Calu3 (cell line): ENCODE data around the gene TBC1D14. TPM values are rescaled to one million over a fixed set of nuclear protein-coding genes. Genes with fewer than 3 reads are reported as not detected.

Experiments used
- BruUV-seq: library from RNA; stranded (reverse); fragments of 400-500 nt; replicated peaks from 2 replicates; lab custom pipeline; 2021; lab: Mats Ljungman, UMichigan
- CTCF ChIA-PET: fragments of 300-600 bp; sonication (Branson Sonifier 250); formaldehyde crosslinking; loops from one replicate; lab custom pipeline; 2022; ENCODE audit warnings: antibody characterized with exemption; lab: Charles Lee
- DNase-seq: peaks from one replicate; pipeline ENCODE4 v3.0.0; 2022
- H3K27ac Mint-ChIP-seq: one replicate; pipeline ENCODE4 v1.8.0; 2022; ENCODE audit warnings: mixed read lengths; ENCODE audit not compliant: unreplicated experiment
- H3K27me3 Mint-ChIP-seq: one replicate; pipeline ENCODE4 v1.8.0; 2022; ENCODE audit warnings: mixed read lengths; ENCODE audit not compliant: unreplicated experiment
- H3K36me3 Mint-ChIP-seq: one replicate; pipeline ENCODE4 v1.8.0; 2022; ENCODE audit warnings: mild to moderate bottlenecking, moderate library complexity, mixed read lengths; ENCODE audit not compliant: insufficient read depth, unreplicated experiment
- H3K4me1 Mint-ChIP-seq: one replicate; pipeline ENCODE4 v1.8.0; 2022; ENCODE audit warnings: mild to moderate bottlenecking, low read depth, mixed read lengths; ENCODE audit not compliant: unreplicated experiment
- H3K4me3 Mint-ChIP-seq: one replicate; pipeline ENCODE4 v1.8.0; 2022; ENCODE audit warnings: mild to moderate bottlenecking, low read depth, moderate library complexity, mixed read lengths; ENCODE audit not compliant: unreplicated experiment
- H3K9me3 Mint-ChIP-seq: one replicate; pipeline ENCODE4 v1.8.0; 2022; ENCODE audit warnings: low read depth, mixed read lengths; ENCODE audit not compliant: unreplicated experiment
- CTCF ChIP-seq: fragments of 200-600 bp; IDR thresholded peaks from one replicate; pipeline ENCODE4 v1.8.0; 2022; ENCODE audit warnings: antibody characterized with exemption; ENCODE audit not compliant: unreplicated experiment
- intact Hi-C: fragments of 100-400 bp; cut with micrococcal nuclease; formaldehyde crosslinking; loops from one replicate; pipeline ENCODE4 v1.10.0; 2022; ENCODE audit not compliant: unreplicated experiment
- total RNA-seq: library from RNA; stranded (reverse); gene quantifications from 2 replicates; pipeline ENCODE4 v1.2.3, GENCODE V29; 2022

TBC1D14 gene
- total RNA-seq, 1 experiment from 2014 or later = 26.4 TPM

GRCh38 chr4:6881908-6882307 is 27.7 kb upstream of the TBC1D14 start:
- no peaks in the 10 kb centered on the region for H3K27me3 Mint-ChIP-seq
- no peaks in the 10 kb centered on the region for H3K9me3 Mint-ChIP-seq
- DNase-seq = no peak
- CTCF ChIA-PET = no interaction called here
- no TSS peak for BruUV-seq
- peaks cover 7% of the 10 kb centered on the region for H3K4me1 Mint-ChIP-seq
- H3K36me3 Mint-ChIP-seq = peaks cover 21% of the 10 kb centered on the region
- intact Hi-C loops = no loop called here
- no peak for TF ChIP-seq CTCF
- H3K4me3 Mint-ChIP-seq = no peak overlapping the region
- H3K27ac Mint-ChIP-seq = no peak overlapping the region

- H3K27ac Mint-ChIP-seq = no peak overlapping the region
- BruUV-seq = no TSS peak
- intact Hi-C loops = no loop called here
- CTCF ChIA-PET = no interaction called here
- DNase-seq = no peak
- TF ChIP-seq CTCF = no peak
- peaks cover 18% of the 10 kb centered on the region for H3K36me3 Mint-ChIP-seq
- H3K27me3 Mint-ChIP-seq = no peaks in the 10 kb centered on the region
- peaks cover 7% of the 10 kb centered on the region for H3K4me1 Mint-ChIP-seq
- H3K9me3 Mint-ChIP-seq = no peaks in the 10 kb centered on the region
- H3K4me3 Mint-ChIP-seq = no peak overlapping the region
These were observed 25.2 kb upstream of the TBC1D14 start for GRCh38 chr4:6884341-6884870.

- DNase-seq = peak; percentile 60
- H3K36me3 Mint-ChIP-seq = peaks cover 14% of the 10 kb centered on the region
- CTCF ChIA-PET = interaction anchor here (0.6 to 1.4 kb wide), 8 partner anchors 12 to 196 kb away, joined by 3 to 8 read pairs (median 4); no protein-coding TSS in a partner anchor
These were observed 23.6 kb upstream of the TBC1D14 start for GRCh38 chr4:6885953-6886557.

GRCh38 chr4:6886886-6887285 is 22.7 kb upstream of the TBC1D14 start:
- CTCF ChIA-PET = interaction anchor here (0.7 to 1.4 kb wide), 5 partner anchors 13 to 169 kb away, joined by 3 to 8 read pairs (median 4); no protein-coding TSS in a partner anchor

More at GRCh38 chr4:6885953-6886557, 23.6 kb upstream of the TBC1D14 start:
- Mint-ChIP-seq H3K27me3 (no peaks in the 10 kb centered on the region), H3K27ac (no peak overlapping the region), H3K4me3 (peak overlapping the region; percentile 34), H3K9me3 (no peaks in the 10 kb centered on the region), H3K4me1 (peaks cover 7% of the 10 kb centered on the region)
- intact Hi-C loops = loop anchor here (5.0 kb wide), 1 partner anchor 169 kb away; the partner anchor contains the start of gene BLOC1S4
- TF ChIP-seq CTCF = no peak
- no TSS peak for BruUV-seq

More at GRCh38 chr4:6886886-6887285, 22.7 kb upstream of the TBC1D14 start:
- no peaks in the 10 kb centered on the region for H3K9me3 Mint-ChIP-seq
- H3K27ac Mint-ChIP-seq = no peak overlapping the region
- H3K4me1 Mint-ChIP-seq = peaks cover 7% of the 10 kb centered on the region
- no peak overlapping the region for H3K4me3 Mint-ChIP-seq
- intact Hi-C loops = loop anchor here (5.0 kb wide), 1 partner anchor 170 kb away; the partner anchor contains the start of gene BLOC1S4
- BruUV-seq = no TSS peak
- H3K36me3 Mint-ChIP-seq = peaks cover 9% of the 10 kb centered on the region
- TF ChIP-seq CTCF = no peak
- DNase-seq = no peak
- no peaks in the 10 kb centered on the region for H3K27me3 Mint-ChIP-seq
